Trophoblast cell (in vitro differentiated cells and primary cell): ENCODE results near the gene WNT9A.
A peak's percentile ranks its signal among the peaks of the same experiment; 100 is the strongest.

Experiments used
- DNase-seq, 2 donors: peaks; one replicate each; pipeline ENCODE4 v3.0.0-alpha.2; 2016
- H2AFZ ChIP-seq: 2 replicates; pipeline ENCODE4 v1.6.1; 2013; ENCODE audit warnings: low read length, moderate library complexity, mild to moderate bottlenecking; ENCODE audit not compliant: insufficient read depth, poor library complexity
- H2AK5ac ChIP-seq: 2 replicates; pipeline ENCODE4 v1.6.1; 2013; ENCODE audit warnings: mild to moderate bottlenecking, low read length
- H2BK120ac ChIP-seq: 2 replicates; pipeline ENCODE4 v1.6.1; 2013; ENCODE audit warnings: low read length, mild to moderate bottlenecking, moderate library complexity; ENCODE audit not compliant: insufficient read depth, poor library complexity
- H2BK12ac ChIP-seq: 2 replicates; pipeline ENCODE4 v1.6.1; 2013; ENCODE audit warnings: mild to moderate bottlenecking, low read length, moderate library complexity
- H2BK5ac ChIP-seq: 2 replicates; pipeline ENCODE4 v1.6.1; 2013; ENCODE audit warnings: low read length, low read depth, moderate library complexity, mild to moderate bottlenecking; ENCODE audit not compliant: poor library complexity
- H3K14ac ChIP-seq: 2 replicates; pipeline ENCODE4 v1.6.1; 2013; ENCODE audit warnings: mild to moderate bottlenecking, low read length
- H3K18ac ChIP-seq: 2 replicates; pipeline ENCODE4 v1.6.1; 2013; ENCODE audit warnings: mild to moderate bottlenecking, low read length
- H3K23ac ChIP-seq: 2 replicates; pipeline ENCODE4 v1.6.1; 2013; ENCODE audit warnings: low read length
- H3K27ac ChIP-seq: 2 replicates; pipeline ENCODE4 v1.5.1; 2013; ENCODE audit warnings: low read depth, mild to moderate bottlenecking, inconsistent platforms, low read length, moderate library complexity
- H3K27me3 ChIP-seq: 2 replicates; pipeline ENCODE4 v1.6.1; 2013; ENCODE audit warnings: inconsistent platforms, mild to moderate bottlenecking, low read length, moderate library complexity; ENCODE audit not compliant: insufficient read depth
- H3K36me3 ChIP-seq, 2 experiments: 1 replicate in 1 of 2; 2 replicates in 1 of 2; pipeline ENCODE4 v1.6.1; 2013; ENCODE audit warnings: low read length in 2 of 2, mild to moderate bottlenecking in 2 of 2, moderate library complexity in 1 of 2; ENCODE audit not compliant: insufficient read depth in 2 of 2, control insufficient read depth in 1 of 2
- H3K4ac ChIP-seq: 2 replicates; pipeline ENCODE4 v1.6.1; 2013; ENCODE audit warnings: low read depth, mild to moderate bottlenecking, low read length, moderate library complexity
- H3K4me1 ChIP-seq, 2 experiments: 1 replicate in 1 of 2; 2 replicates in 1 of 2; pipeline ENCODE4 v1.6.1; 2013; ENCODE audit warnings: low read length in 2 of 2, mild to moderate bottlenecking in 2 of 2, moderate library complexity in 1 of 2; ENCODE audit not compliant: insufficient read depth in 2 of 2, control insufficient read depth in 1 of 2
- H3K4me2 ChIP-seq: 2 replicates; pipeline ENCODE4 v1.6.1; 2013; ENCODE audit warnings: inconsistent platforms, mild to moderate bottlenecking, low read length, moderate library complexity
- H3K4me3 ChIP-seq: 2 replicates; pipeline ENCODE4 v1.5.1; 2013; ENCODE audit warnings: mild to moderate bottlenecking, low read depth, low read length, inconsistent platforms
- H3K79me1 ChIP-seq: one replicate; pipeline ENCODE4 v1.6.1; 2013; ENCODE audit warnings: low read length
- H3K79me2 ChIP-seq: 2 replicates; pipeline ENCODE4 v1.6.1; 2013; ENCODE audit warnings: low read length, mild to moderate bottlenecking; ENCODE audit not compliant: control insufficient read depth, insufficient read depth, poor library complexity
- H3K9ac ChIP-seq: 2 replicates; pipeline ENCODE4 v1.6.1; 2013; ENCODE audit warnings: mild to moderate bottlenecking, low read length
- H3K9me3 ChIP-seq: 2 replicates; pipeline ENCODE4 v1.6.1; 2013; ENCODE audit warnings: low read depth, mild to moderate bottlenecking, control low read depth, inconsistent platforms, low read length; ENCODE audit not compliant: insufficient read depth
- H4K12ac ChIP-seq: 2 replicates; pipeline ENCODE4 v1.6.1; 2013; ENCODE audit warnings: low read depth, mild to moderate bottlenecking, low read length, moderate library complexity
- H4K8ac ChIP-seq: 2 replicates; pipeline ENCODE4 v1.6.1; 2013; ENCODE audit warnings: low read depth, mild to moderate bottlenecking, low read length, moderate library complexity
- H4K91ac ChIP-seq: one replicate; pipeline ENCODE4 v1.6.1; 2013; ENCODE audit warnings: low read depth, mild to moderate bottlenecking, low read length, moderate library complexity
- WGBS: extraction: QIAGEN DNeasy Blood & Tissue Kit; methylation state at CpG from one replicate; pipeline ENCODE4 v1.1.7; 2013; ENCODE audit warnings: missing lambda C conversion rate; ENCODE audit not compliant: insufficient read length, insufficient coverage; ENCODE audit errors: extremely low coverage; 5-methylcytosine and 5-hydroxymethylcytosine counted together

The WNT9A gene

DNA sequence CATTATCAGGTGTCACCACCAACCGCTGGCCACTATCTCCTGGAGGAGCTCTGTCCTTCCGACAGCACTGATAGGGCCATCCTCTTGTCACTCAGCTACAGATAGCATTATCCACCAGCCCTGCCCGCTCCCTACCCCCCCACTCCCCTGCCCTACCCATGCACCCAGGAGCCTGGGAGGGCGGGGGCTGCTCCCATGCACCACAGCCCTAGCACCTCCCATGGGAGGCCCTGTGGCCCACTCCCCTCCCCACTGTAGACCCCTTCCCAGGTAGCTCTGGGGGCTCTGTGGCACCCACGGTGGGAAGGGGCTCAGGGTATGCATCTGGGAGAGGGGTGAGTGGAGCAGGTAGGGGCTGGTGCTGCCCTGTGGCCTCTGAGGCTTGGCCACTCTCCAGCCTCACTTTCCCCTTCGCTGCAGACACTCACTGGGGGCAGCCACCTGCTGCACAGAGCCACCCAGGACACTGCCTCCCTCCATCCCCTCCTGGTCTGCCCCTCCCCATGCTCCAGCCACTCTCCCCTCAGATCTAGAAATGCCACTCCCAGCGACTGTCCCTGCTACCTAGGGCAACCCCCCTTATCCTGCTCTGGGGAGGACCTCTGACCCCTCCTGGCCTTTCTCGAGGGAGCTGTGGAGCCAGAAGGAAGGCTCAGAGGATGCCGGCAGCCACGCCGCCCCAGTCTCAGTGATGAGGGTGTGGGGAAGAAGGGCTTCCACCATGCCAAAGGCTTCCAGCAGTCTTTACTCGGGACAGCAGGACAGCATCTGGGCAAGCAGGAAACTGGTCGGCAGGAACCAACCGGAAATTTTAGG is 58.5 kb downstream of the WNT9A start:
- Histone ChIP-seq H3K18ac (no peak overlapping the region), H3K4me1 (peaks cover 42 to 50% of the 10 kb centered on the region in 2 experiments), H3K4ac (no peak overlapping the region), H2BK5ac (no peak overlapping the region), H3K14ac (no peak overlapping the region), H3K4me3 (no peak overlapping the region), H4K91ac (no peak overlapping the region), H2AK5ac (no peak overlapping the region), H3K23ac (no peak overlapping the region), H3K79me1 (peaks cover 28% of the 10 kb centered on the region), H2BK12ac (no peak overlapping the region), H3K27ac (no peak overlapping the region), H2AFZ (no peak overlapping the region), H3K79me2 (peaks cover 5% of the 10 kb centered on the region), H3K9ac (no peak overlapping the region), H4K8ac (no peak overlapping the region), H3K4me2 (no peak overlapping the region), H2BK120ac (no peak overlapping the region), H4K12ac (no peak overlapping the region), H3K27me3 (no peaks in the 10 kb centered on the region), H3K9me3 (no peaks in the 10 kb centered on the region), H3K36me3 (no peaks in the 10 kb centered on the region)
- WGBS = no CpG with 5 or more reads among the region's 14 CpGs
- DNase-seq = no peak

GRCh38 chr1:227888404-227889046 is 59.2 kb downstream of the WNT9A start:
- H4K8ac ChIP-seq = no peak overlapping the region
- H3K23ac ChIP-seq = no peak overlapping the region
- no peak for DNase-seq
- H2BK5ac ChIP-seq = no peak overlapping the region
- H3K4me3 ChIP-seq = no peak overlapping the region
- peaks cover 5% of the 10 kb centered on the region for H3K79me2 ChIP-seq
- no peak overlapping the region for H3K4me2 ChIP-seq
- H4K91ac ChIP-seq = no peak overlapping the region
- no peak overlapping the region for H2BK12ac ChIP-seq
- no peaks in the 10 kb centered on the region for H3K27me3 ChIP-seq
- no peak overlapping the region for H4K12ac ChIP-seq
- no peak overlapping the region for H2AK5ac ChIP-seq
- H3K27ac ChIP-seq = no peak overlapping the region
- H3K36me3 ChIP-seq = no peaks in the 10 kb centered on the region
- no peaks in the 10 kb centered on the region for H3K9me3 ChIP-seq
- H2AFZ ChIP-seq = no peak overlapping the region
- H2BK120ac ChIP-seq = no peak overlapping the region
- no peak overlapping the region for H3K9ac ChIP-seq
- WGBS = no CpG with 5 or more reads among the region's 8 CpGs
- H3K14ac ChIP-seq = no peak overlapping the region
- H3K4ac ChIP-seq = no peak overlapping the region
- no peak overlapping the region for H3K18ac ChIP-seq
- peaks cover 25% of the 10 kb centered on the region for H3K79me1 ChIP-seq
- peaks cover 36 to 43% of the 10 kb centered on the region in 2 experiments for H3K4me1 ChIP-seq

GRCh38 chr1:227887697-227888403 is 59.9 kb downstream of the WNT9A start:
- no peak overlapping the region for H3K9ac ChIP-seq
- H3K4me2 ChIP-seq = peak overlapping the region; percentile 57
- no peak overlapping the region for H3K14ac ChIP-seq
- WGBS = no CpG with 5 or more reads among the region's 40 CpGs
- H4K91ac ChIP-seq = peak overlapping the region; percentile 78
- H3K23ac ChIP-seq = no peak overlapping the region
- H3K9me3 ChIP-seq = no peaks in the 10 kb centered on the region
- no peak overlapping the region for H2AK5ac ChIP-seq
- H3K79me2 ChIP-seq = peaks cover 1% of the 10 kb centered on the region
- peaks cover 19% of the 10 kb centered on the region for H3K79me1 ChIP-seq
- no peak overlapping the region for H3K18ac ChIP-seq
- no peak overlapping the region for H2BK5ac ChIP-seq
- H4K12ac ChIP-seq = no peak overlapping the region
- peak overlapping the region; percentile 34 for H2BK120ac ChIP-seq
- no peak for DNase-seq
- peak overlapping the region; percentile 30 for H3K27ac ChIP-seq
- H2BK12ac ChIP-seq = no peak overlapping the region
- no peak overlapping the region for H3K4me3 ChIP-seq
- H3K27me3 ChIP-seq = no peaks in the 10 kb centered on the region
- peaks cover 29 to 36% of the 10 kb centered on the region in 2 experiments for H3K4me1 ChIP-seq
- H3K36me3 ChIP-seq = no peaks in the 10 kb centered on the region
- no peak overlapping the region for H3K4ac ChIP-seq
- H4K8ac ChIP-seq = peak overlapping the region; percentile 79
- H2AFZ ChIP-seq = no peak overlapping the region

GRCh38 chr1:227886993-227887696 is 60.6 kb downstream of the WNT9A start:
- Histone ChIP-seq H3K27me3 (no peaks in the 10 kb centered on the region), H3K9me3 (peaks cover 1% of the 10 kb centered on the region), H3K4me3 (peak overlapping the region; percentile 10), H3K18ac (peak overlapping the region; percentile 62), H3K27ac (peak overlapping the region; percentile 30), H3K9ac (peak overlapping the region; percentile 43), H3K79me1 (peaks cover 15% of the 10 kb centered on the region), H4K8ac (peak overlapping the region; percentile 79), H2BK5ac (peak overlapping the region; percentile 28), H2BK120ac (peak overlapping the region; percentile 34), H4K91ac (peak overlapping the region; percentile 78), H3K14ac (peak overlapping the region; percentile 54), H2AFZ (no peak overlapping the region), H3K36me3 (no peaks in the 10 kb centered on the region), H3K4me1 (peaks cover 22 to 29% of the 10 kb centered on the region in 2 experiments), H3K23ac (no peak overlapping the region), H3K79me2 (peaks cover 1% of the 10 kb centered on the region), H3K4me2 (peak overlapping the region; percentile 57), H2BK12ac (no peak overlapping the region), H2AK5ac (peak overlapping the region; percentile 23), H3K4ac (peak overlapping the region; percentile 30), H4K12ac (peak overlapping the region; percentile 35)
- DNase-seq = peak in 1 of 2 donors; percentile 43
- no CpG with 5 or more reads among the region's 30 CpGs for WGBS
